ENCODE data around the gene CDCA3.

GRCh38 chr12:6834873-6835272, 16.2 kb downstream of the CDCA3 start:
- TF ChIP-seq, protein P1, sequence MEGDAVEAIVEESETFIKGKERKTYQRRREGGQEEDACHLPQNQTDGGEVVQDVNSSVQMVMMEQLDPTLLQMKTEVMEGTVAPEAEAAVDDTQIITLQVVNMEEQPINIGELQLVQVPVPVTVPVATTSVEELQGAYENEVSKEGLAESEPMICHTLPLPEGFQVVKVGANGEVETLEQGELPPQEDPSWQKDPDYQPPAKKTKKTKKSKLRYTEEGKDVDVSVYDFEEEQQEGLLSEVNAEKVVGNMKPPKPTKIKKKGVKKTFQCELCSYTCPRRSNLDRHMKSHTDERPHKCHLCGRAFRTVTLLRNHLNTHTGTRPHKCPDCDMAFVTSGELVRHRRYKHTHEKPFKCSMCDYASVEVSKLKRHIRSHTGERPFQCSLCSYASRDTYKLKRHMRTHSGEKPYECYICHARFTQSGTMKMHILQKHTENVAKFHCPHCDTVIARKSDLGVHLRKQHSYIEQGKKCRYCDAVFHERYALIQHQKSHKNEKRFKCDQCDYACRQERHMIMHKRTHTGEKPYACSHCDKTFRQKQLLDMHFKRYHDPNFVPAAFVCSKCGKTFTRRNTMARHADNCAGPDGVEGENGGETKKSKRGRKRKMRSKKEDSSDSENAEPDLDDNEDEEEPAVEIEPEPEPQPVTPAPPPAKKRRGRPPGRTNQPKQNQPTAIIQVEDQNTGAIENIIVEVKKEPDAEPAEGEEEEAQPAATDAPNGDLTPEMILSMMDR (IDR thresholded peaks at IDR 0.05), result no peak
- TF ChIP-seq POLR2A (IDR thresholded peaks at IDR 0.05), result no peak

All from esophagus squamous epithelium (tissue), 4 donors.